Measurements from ENCODE around the gene SNX25. TPM values are rescaled to one million over a fixed set of nuclear protein-coding genes. Genes with fewer than 3 reads are reported as not detected.

SNX25 gene
- total and polyA plus RNA-seq, 2 of the 13 experiments (the other 11 are each of a cell fraction or from before 2014, with no cell fraction given) = 23.4 to 23.5 TPM

DNA sequence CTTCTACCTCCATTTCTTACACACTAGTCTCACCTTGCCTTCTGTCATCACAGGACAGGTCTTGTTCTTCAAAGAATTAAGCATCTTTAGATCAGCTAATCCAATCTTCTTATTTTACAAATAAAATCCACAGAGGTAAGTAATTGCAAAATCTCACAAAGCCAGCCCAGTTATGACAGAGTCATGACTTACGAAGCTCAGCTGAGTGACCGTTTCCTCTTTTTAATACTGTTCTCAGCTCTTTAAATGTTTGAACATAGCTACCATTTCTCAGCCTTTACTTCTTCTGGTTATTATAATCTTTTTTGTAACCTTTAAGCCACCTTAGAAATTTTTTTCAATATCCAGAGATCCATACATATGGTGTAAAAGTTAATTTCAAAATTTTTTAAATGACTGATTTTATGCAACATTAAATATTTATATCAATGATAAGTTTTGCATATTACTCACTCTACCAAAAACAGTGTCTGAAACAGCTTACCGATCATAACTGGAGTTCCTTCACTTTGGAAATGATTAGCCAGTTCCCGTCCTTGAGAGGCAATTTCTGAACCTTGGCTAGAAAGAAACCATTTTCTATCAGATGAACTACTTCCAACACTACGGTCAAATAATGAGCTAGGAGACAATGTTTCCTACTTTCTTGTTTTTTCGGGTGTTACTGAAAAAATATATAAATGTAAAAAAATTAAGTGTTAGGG is 196.1 kb downstream of the SNX25 start (continued):
- TF ChIP-seq KDM5A (IDR thresholded peaks at IDR 0.05; ENCODE audit: borderline replicate concordance, low read length) (no peak), SUZ12 (IDR thresholded peaks at IDR 0.05; ENCODE audit: low read depth, low read length) (no peak), SP140L (CRISPR knock-in tag; IDR thresholded peaks at IDR 0.05; ENCODE audit: borderline replicate concordance) (no peak), SNAPC5 (CRISPR knock-in tag; IDR thresholded peaks at IDR 0.05; ENCODE audit: borderline replicate concordance) (no peak), ZNF558 (CRISPR knock-in tag; IDR thresholded peaks at IDR 0.05; ENCODE audit: borderline replicate concordance) (no peak), MTF1 (CRISPR knock-in tag; IDR thresholded peaks at IDR 0.05) (no peak), HDAC1 (CRISPR knock-in tag; IDR thresholded peaks at IDR 0.05) (no peak)
- TF ChIP-seq, protein P1, sequence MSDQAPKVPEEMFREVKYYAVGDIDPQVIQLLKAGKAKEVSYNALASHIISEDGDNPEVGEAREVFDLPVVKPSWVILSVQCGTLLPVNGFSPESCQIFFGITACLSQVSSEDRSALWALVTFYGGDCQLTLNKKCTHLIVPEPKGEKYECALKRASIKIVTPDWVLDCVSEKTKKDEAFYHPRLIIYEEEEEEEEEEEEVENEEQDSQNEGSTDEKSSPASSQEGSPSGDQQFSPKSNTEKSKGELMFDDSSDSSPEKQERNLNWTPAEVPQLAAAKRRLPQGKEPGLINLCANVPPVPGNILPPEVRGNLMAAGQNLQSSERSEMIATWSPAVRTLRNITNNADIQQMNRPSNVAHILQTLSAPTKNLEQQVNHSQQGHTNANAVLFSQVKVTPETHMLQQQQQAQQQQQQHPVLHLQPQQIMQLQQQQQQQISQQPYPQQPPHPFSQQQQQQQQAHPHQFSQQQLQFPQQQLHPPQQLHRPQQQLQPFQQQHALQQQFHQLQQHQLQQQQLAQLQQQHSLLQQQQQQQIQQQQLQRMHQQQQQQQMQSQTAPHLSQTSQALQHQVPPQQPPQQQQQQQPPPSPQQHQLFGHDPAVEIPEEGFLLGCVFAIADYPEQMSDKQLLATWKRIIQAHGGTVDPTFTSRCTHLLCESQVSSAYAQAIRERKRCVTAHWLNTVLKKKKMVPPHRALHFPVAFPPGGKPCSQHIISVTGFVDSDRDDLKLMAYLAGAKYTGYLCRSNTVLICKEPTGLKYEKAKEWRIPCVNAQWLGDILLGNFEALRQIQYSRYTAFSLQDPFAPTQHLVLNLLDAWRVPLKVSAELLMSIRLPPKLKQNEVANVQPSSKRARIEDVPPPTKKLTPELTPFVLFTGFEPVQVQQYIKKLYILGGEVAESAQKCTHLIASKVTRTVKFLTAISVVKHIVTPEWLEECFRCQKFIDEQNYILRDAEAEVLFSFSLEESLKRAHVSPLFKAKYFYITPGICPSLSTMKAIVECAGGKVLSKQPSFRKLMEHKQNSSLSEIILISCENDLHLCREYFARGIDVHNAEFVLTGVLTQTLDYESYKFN (CRISPR knock-in tag; conservative IDR thresholded peaks at IDR 0.05) = no peak

GRCh38 chr4:185408432-185408831 is 199.0 kb downstream of the SNX25 start:
- no peaks in the 10 kb centered on the region for H3K4me1 ChIP-seq (ENCODE audit: insufficient read depth, low read length)
- ChIA-PET POLR2A (interaction anchor here (1.7 kb wide), 1 partner anchor 12 kb away, joined by 5 read pairs; the partner anchor contains the start of gene ANKRD37), CTCF (ENCODE audit: low intra/inter-chr PET ratio, low total read pairs) (no interaction called here)
- no TSS peak for BruUV-seq (replicated peaks)
- H3K27ac ChIP-seq (ENCODE audit: extremely low read length, insufficient read depth, low read length) = no peak overlapping the region
- FAIRE-seq (no peak), DNase-seq (ENCODE audit: low spot score) (no peak), ATAC-seq (no peak)
- no peaks in the 10 kb centered on the region for H4K20me1 ChIP-seq (ENCODE audit: insufficient read depth, low read length)
- H3K79me2 ChIP-seq (ENCODE audit: insufficient read depth, low read length) = no peaks in the 10 kb centered on the region
- no peak overlapping the region for H3K4me3 ChIP-seq (replicated peaks in 1 of 3; ENCODE audit: insufficient read depth in 1 of 3, low read depth in 2 of 3, low read length in 3 of 3)
- H3K4me2 ChIP-seq (ENCODE audit: low read depth, low read length) = no peak overlapping the region
- H3K36me3 ChIP-seq (replicated peaks in 1 of 2; ENCODE audit: control insufficient read depth in 1 of 2, insufficient read depth in 2 of 2, low read length in 2 of 2) = peaks cover 3 to 26% of the 10 kb centered on the region in 2 experiments; a peak in 3 of 5 replicates
- TF ChIP-seq ZNF781 (CRISPR knock-in tag; IDR thresholded peaks at IDR 0.05; ENCODE audit: borderline replicate concordance, not compliant biosample characterization) (no peak), ZSCAN9 (CRISPR knock-in tag; IDR thresholded peaks at IDR 0.05; ENCODE audit: borderline replicate concordance) (no peak)
- no peak overlapping the region for H2AFZ ChIP-seq (ENCODE audit: low read length)
- H3K9me3 ChIP-seq (ENCODE audit: low read length) = no peaks in the 10 kb centered on the region
- in situ Hi-C loops (cut with HindIII; ENCODE audit: extremely low pct_ligation_motif_present, low pct_unique_long_range_greater_than_20kb) = no loop called here
- intact Hi-C loops (cut with micrococcal nuclease; ENCODE audit: unreplicated experiment) = no loop called here
- no peaks in the 10 kb centered on the region for H3K27me3 ChIP-seq (ENCODE audit: control insufficient read depth in 1 of 2, insufficient read depth in 2 of 2, low read length in 2 of 2)
- H3K9ac ChIP-seq (ENCODE audit: insufficient read depth, low read depth, low read length) = no peak overlapping the region
- WGBS (ENCODE audit: low lambda C conversion rate) = 93% methylated on average over 2 of the region's 2 CpGs
